Suprapubic skin (tissue), 4 donors: ENCODE data around the gene GFI1B. TPM values are rescaled to one million over a fixed set of nuclear protein-coding genes. Genes with fewer than 3 reads are reported as not detected.
A peak's percentile ranks its signal among the peaks of the same experiment; 100 is the strongest.

ENCODE experiments used
- DNase-seq, 2 donors: peaks; one replicate each; pipeline ENCODE4 v3.0.0-alpha.2; 2019; ENCODE audit warnings: low spot score in 2 of 2
- H3K27ac ChIP-seq: fragments of 200-600 bp; sonication (generic); one replicate; pipeline ENCODE4 v1.5.1; 2019
- H3K27me3 ChIP-seq: fragments of 200-600 bp; sonication (generic); one replicate; pipeline ENCODE4 v1.5.1; 2019
- H3K36me3 ChIP-seq: fragments of 200-600 bp; sonication (generic); one replicate; pipeline ENCODE4 v1.5.1; 2019
- H3K4me1 ChIP-seq: fragments of 200-600 bp; sonication (generic); one replicate; pipeline ENCODE4 v1.5.1; 2019
- H3K4me3 ChIP-seq: fragments of 200-600 bp; sonication (generic); one replicate; pipeline ENCODE4 v1.5.1; 2019; ENCODE audit warnings: mild to moderate bottlenecking
- H3K9me3 ChIP-seq: fragments of 200-600 bp; sonication (generic); one replicate; pipeline ENCODE4 v1.5.1; 2019
- CTCF ChIP-seq, 2 donors: fragments of 200-600 bp in 1 of 2; fragments of 450-650 bp in 1 of 2; sonication (generic) in 1 of 2; IDR thresholded peaks; one replicate each; pipeline ENCODE4 v1.5.1; 2016 to 2019; ENCODE audit warnings: antibody characterized with exemption in 2 of 2, mild to moderate bottlenecking in 1 of 2, moderate library complexity in 1 of 2
- EP300 ChIP-seq: sonication (generic); formaldehyde crosslinking; IDR thresholded peaks from one replicate; pipeline ENCODE4 v1.6.1; 2017; ENCODE audit warnings: antibody characterized with exemption
- POLR2A ChIP-seq, 2 donors: fragments of 450-650 bp; IDR thresholded peaks; one replicate each; pipeline ENCODE4 v1.6.1; 2017; ENCODE audit warnings: antibody characterized with exemption in 2 of 2, mild to moderate bottlenecking in 2 of 2, moderate library complexity in 2 of 2
- POLR2AphosphoS5 ChIP-seq, 3 donors: sonication (generic); formaldehyde crosslinking; IDR thresholded peaks; one replicate each; pipeline ENCODE4 v1.6.1; 2017; ENCODE audit warnings: antibody characterized with exemption in 3 of 3
- WGBS: methylation state at CpG from one replicate; pipeline ENCODE4 v1.1.5; 2018; 5-methylcytosine and 5-hydroxymethylcytosine counted together
- total RNA-seq, 4 donors: library from RNA; depleted of rRNA; stranded (reverse); fragments of >200 nt; gene quantifications; one replicate each; pipeline ENCODE4 v1.1.0, GENCODE V29; 2016

GFI1B gene
- total RNA-seq, 4 donors from 2014 or later = not detected

- H3K4me1 ChIP-seq = peaks cover 33% of the 10 kb centered on the region
- H3K27me3 ChIP-seq = no peaks in the 10 kb centered on the region
- no peak overlapping the region for H3K27ac ChIP-seq
- no peaks in the 10 kb centered on the region for H3K36me3 ChIP-seq
- no peaks in the 10 kb centered on the region for H3K9me3 ChIP-seq
- TF ChIP-seq CTCF (IDR thresholded peaks at IDR 0.05) = no peak
- no peak for TF ChIP-seq EP300
- TF ChIP-seq POLR2A (IDR thresholded peaks at IDR 0.05) = no peak
- TF ChIP-seq POLR2AphosphoS5 (IDR thresholded peaks at IDR 0.05) = no peak
- DNase-seq = no peak
- peak overlapping the region; percentile 100 for H3K4me3 ChIP-seq
- 23% methylated on average over 5 of the region's 5 CpGs for WGBS
Measured at GRCh38 chr9:132942541-132943182, 35.8 kb upstream of the GFI1B start.

GRCh38 chr9:132943651-132944293 is 34.7 kb upstream of the GFI1B start:
- 1% methylated on average over 20 of the region's 25 CpGs for WGBS

GRCh38 chr9:132944294-132945185 is 34.0 kb upstream of the GFI1B start, which contains the start of gene TSC1:
Gene TSC1, minus strand, starts transcription at chr9:132944616. Its CDS starts 15,744 bp downstream, at chr9:132928872.
- WGBS = 0% methylated on average over 40 of the region's 72 CpGs
- no peak for TF ChIP-seq CTCF (IDR thresholded peaks at IDR 0.05)
- TF ChIP-seq POLR2A (IDR thresholded peaks at IDR 0.05) = peak in 1 of 2 donors; percentile 28
- peak in 2 of 3 donors; percentile 81 to 91 for TF ChIP-seq POLR2AphosphoS5 (IDR thresholded peaks at IDR 0.05)

More at GRCh38 chr9:132943651-132944293, 34.7 kb upstream of the GFI1B start:
- H3K4me3 ChIP-seq = peak overlapping the region; percentile 100
- peaks cover 33% of the 10 kb centered on the region for H3K4me1 ChIP-seq
- TF ChIP-seq POLR2A (IDR thresholded peaks at IDR 0.05) (no peak), POLR2AphosphoS5 (IDR thresholded peaks at IDR 0.05) (no peak), EP300 (no peak), CTCF (IDR thresholded peaks at IDR 0.05) (no peak)
- H3K9me3 ChIP-seq = no peaks in the 10 kb centered on the region
- H3K27ac ChIP-seq = peak overlapping the region; percentile 98
- H3K36me3 ChIP-seq = no peaks in the 10 kb centered on the region
- no peaks in the 10 kb centered on the region for H3K27me3 ChIP-seq
- no peak for DNase-seq

GRCh38 chr9:132945186-132946130 is 33.0 kb upstream of the GFI1B start:
- 68% methylated on average over 21 of the region's 23 CpGs for WGBS
- DNase-seq = no peak
- no peak for TF ChIP-seq EP300
- TF ChIP-seq POLR2A (IDR thresholded peaks at IDR 0.05) = no peak
- no peak for TF ChIP-seq POLR2AphosphoS5 (IDR thresholded peaks at IDR 0.05)
- no peak for TF ChIP-seq CTCF (IDR thresholded peaks at IDR 0.05)
- Histone ChIP-seq H3K4me3 (peak overlapping the region; percentile 100), H3K36me3 (no peaks in the 10 kb centered on the region), H3K27me3 (no peaks in the 10 kb centered on the region), H3K27ac (peak overlapping the region; percentile 98), H3K9me3 (no peaks in the 10 kb centered on the region), H3K4me1 (peaks cover 33% of the 10 kb centered on the region)

More at GRCh38 chr9:132944294-132945185, 34.0 kb upstream of the GFI1B start, which contains the start of gene TSC1:
- Histone ChIP-seq H3K27me3 (no peaks in the 10 kb centered on the region), H3K4me3 (peak within 1 kb of the TSS; percentile 100), H3K4me1 (peaks cover 33% of the 10 kb centered on the region), H3K9me3 (no peaks in the 10 kb centered on the region), H3K36me3 (no peaks in the 10 kb centered on the region), H3K27ac (peak within 1 kb of the TSS; percentile 98)
- peak; percentile 98 to 99 for DNase-seq
